Stimulated activated naive CD8-positive, alpha-beta T cell treated with anti-CD3 and anti-CD28 coated beads, Interleukin-15, amount 100 ng/mL, for 72 hours (primary cell): ENCODE measurements around the gene NRP2.

Source experiments
- ATAC-seq: fragments of 150-1000 bp; cut with Tn5 transposase; 2 replicates; pipeline ENCODE4 v1.10.0; 2021; ENCODE audit warnings: mild to moderate bottlenecking, moderate library complexity
- DNase-seq, 2 donors: peaks; one replicate each; pipeline ENCODE4 v3.0.0; 2021 to 2022
- H3K27ac Mint-ChIP-seq, 2 donors: one replicate each; pipeline ENCODE4 v1.8.0; 2022; ENCODE audit warnings: mild to moderate bottlenecking in 2 of 2, mixed read lengths in 2 of 2, moderate library complexity in 2 of 2
- H3K27me3 Mint-ChIP-seq: one replicate; pipeline ENCODE4 v1.8.0; 2022; ENCODE audit warnings: mixed read lengths
- H3K4me1 Mint-ChIP-seq: one replicate; pipeline ENCODE4 v1.8.0; 2022; ENCODE audit warnings: mild to moderate bottlenecking, mixed read lengths
- H3K4me3 Mint-ChIP-seq, 2 donors: one replicate each; pipeline ENCODE4 v1.8.0; 2022; ENCODE audit warnings: mild to moderate bottlenecking in 2 of 2, mixed read lengths in 2 of 2, moderate library complexity in 1 of 2
- H3K9me3 Mint-ChIP-seq, 2 donors: one replicate each; pipeline ENCODE4 v1.8.0; 2022; ENCODE audit warnings: mixed read lengths in 2 of 2

Gene NRP2

DNA sequence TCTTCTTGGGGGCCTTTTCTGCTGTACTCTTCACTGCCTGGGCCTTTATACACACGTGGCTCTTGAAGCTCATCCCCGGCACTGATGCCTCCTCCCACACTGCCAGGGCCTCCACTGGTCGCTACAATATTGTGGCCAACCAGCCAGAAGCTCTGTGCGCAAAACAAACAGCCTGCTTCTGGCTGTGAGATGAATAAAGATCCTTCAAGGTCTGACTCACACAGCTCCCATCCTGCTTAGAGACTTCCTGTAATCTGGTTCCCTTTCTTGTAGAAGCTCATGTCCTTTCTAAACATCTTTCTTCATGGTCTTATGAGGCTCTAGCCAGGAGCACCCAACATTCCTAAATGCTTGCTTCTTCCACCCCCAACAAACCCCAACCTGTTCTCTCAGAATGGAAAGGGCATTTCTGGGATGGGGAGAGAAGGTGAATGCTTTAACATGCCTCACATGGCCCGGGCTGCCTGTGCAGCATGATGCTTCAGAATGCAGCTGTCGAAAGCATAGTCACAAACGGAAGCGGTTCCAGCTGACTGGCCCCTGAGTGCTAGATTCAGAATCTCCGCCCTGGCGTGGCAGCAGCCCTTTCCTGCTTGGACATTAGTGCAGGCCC is 24.6 kb downstream of the NRP2 start:
- Mint-ChIP-seq H3K4me3 (peak overlapping the region in 1 of 2 donors; percentile 48), H3K27me3 (no peaks in the 10 kb centered on the region), H3K27ac (peak overlapping the region; percentile 88 to 96), H3K4me1 (peaks cover 29% of the 10 kb centered on the region), H3K9me3 (no peaks in the 10 kb centered on the region)
- ATAC-seq = peak; percentile 96
- peak; percentile 30 to 68 for DNase-seq

DNA sequence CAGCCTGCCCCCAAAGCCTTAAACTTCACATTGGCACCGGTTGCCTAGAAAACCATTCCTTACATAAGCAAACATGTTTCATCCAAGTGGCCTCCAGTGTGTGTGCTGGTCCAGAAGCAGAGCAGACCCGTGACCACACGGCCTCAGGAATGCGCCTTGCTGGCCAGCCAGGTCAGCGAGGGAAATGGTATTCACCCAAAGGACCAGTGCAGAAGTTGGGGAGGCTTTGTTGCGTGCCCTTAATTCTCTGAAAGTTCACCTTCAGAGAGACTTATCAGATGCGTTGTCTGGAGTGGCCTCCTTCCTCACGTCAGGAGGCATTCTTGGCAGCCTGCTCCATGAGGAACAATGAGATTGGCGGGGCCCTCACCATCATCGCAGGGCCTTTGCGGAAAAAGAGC is 25.9 kb downstream of the NRP2 start:
- Mint-ChIP-seq H3K4me1 (peaks cover 38% of the 10 kb centered on the region), H3K27ac (no peak overlapping the region), H3K27me3 (no peaks in the 10 kb centered on the region), H3K9me3 (no peaks in the 10 kb centered on the region), H3K4me3 (no peak overlapping the region)
- ATAC-seq = no peak
- no peak for DNase-seq

DNA sequence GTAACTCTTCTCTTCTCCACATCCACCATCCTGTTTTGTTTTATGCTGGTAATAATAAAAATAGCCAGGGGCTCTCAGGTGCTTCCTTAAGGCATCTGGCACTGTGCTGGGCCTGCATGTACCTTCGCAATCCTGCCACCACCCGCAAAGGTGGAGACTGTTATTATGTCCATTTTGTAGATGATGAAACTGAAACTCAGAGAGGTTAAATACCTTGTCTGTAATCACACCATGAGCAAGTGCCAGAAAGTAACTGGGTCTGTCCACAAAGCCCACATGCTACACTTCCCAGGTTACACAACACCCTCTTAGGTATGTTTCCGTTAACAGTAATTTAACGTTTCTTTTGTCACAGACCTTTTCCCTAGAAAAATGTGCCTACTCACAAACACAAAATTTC is 27.0 kb downstream of the NRP2 start:
- no peak for ATAC-seq
- H3K4me3 Mint-ChIP-seq = no peak overlapping the region
- no peaks in the 10 kb centered on the region for H3K9me3 Mint-ChIP-seq
- H3K27me3 Mint-ChIP-seq = no peaks in the 10 kb centered on the region
- H3K4me1 Mint-ChIP-seq = peaks cover 44% of the 10 kb centered on the region
- DNase-seq = no peak
- peak overlapping the region; percentile 78 to 91 for H3K27ac Mint-ChIP-seq

DNA sequence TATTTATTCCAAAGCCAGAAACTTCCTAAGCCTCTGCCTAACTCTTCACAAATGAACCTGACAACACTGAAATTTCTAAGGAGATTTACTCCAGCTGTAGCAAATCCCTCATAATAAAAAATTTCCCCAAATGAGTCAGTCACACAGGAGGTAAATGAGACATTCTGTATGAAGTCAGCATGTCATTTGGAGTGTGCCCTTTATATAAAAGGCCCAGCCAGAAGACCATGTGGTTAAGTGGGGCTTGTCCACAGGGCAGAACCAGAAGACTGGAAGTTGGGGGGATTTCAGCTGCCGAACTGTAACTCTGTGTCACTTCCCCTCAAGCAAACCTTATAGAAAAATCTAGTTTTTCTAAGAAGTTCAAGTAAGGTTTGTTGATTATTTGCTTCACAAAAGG is 30.2 kb downstream of the NRP2 start:
- ATAC-seq (peak; percentile 78), DNase-seq (peak in 1 of 2 donors; percentile 31)
- Mint-ChIP-seq H3K27ac (no peak overlapping the region), H3K4me1 (peaks cover 34% of the 10 kb centered on the region), H3K4me3 (no peak overlapping the region), H3K9me3 (no peaks in the 10 kb centered on the region), H3K27me3 (peaks cover 9% of the 10 kb centered on the region)

DNA sequence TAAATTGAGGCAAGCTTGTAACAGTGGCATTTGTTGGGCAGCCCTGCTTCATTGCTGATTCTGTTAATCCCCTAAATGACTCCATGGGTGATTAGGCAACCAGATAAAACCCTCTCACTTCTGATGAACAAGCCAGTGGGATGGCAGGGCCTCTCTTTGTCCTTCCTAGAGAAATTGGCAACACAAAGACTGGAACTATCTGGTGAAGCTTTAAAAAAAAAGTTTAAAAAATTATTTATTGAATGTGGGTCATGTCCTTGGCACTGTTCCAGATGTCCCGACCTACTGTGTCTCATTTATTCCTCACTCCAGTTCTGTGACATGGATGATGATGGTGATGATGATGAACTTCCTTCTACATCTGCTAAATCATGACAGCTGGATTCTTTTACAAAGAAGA is 30.8 kb downstream of the NRP2 start:
- H3K27me3 Mint-ChIP-seq = peaks cover 9% of the 10 kb centered on the region
- DNase-seq (no peak), ATAC-seq (no peak)
- no peak overlapping the region for H3K4me3 Mint-ChIP-seq
- H3K4me1 Mint-ChIP-seq = peaks cover 31% of the 10 kb centered on the region
- no peak overlapping the region for H3K27ac Mint-ChIP-seq
- H3K9me3 Mint-ChIP-seq = no peaks in the 10 kb centered on the region

DNA sequence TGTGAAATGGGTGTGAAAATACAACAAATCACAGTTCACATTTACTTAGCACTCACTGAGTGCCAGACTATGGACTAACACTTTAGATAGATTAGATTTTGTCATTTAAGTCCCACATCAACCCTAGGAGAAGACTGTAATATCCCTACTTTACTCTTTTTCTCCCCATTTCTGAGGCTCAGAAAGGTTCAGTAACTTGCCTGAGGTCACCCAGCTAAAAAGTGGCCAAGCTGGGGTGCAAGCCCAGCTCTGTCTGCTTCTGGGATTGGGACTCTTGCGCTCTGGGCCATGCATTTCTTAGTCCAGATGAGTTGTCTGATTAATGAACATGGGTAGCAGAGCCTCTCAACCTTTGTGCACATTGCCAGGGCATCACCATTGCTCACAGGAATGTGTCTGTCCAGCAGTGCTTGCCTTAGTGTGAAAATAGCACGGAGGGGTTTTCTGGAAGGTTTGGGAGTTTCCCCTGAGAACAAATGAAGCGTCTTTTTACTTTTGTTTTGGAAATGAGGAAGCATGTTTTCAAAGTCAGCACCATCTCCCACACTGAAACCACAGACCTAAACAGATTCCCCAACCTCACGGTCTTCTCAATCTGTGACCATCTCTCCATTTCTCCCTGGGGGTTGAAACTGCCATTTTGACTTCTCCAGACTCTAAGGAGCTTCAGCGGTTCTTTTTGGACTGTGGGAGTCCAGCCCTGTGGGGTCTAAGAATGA is 31.9 kb downstream of the NRP2 start:
- H3K4me3 Mint-ChIP-seq = peak overlapping the region; percentile 9 to 41
- H3K27ac Mint-ChIP-seq = peak overlapping the region; percentile 14 to 40
- H3K9me3 Mint-ChIP-seq = no peaks in the 10 kb centered on the region
- DNase-seq (peak in 1 of 2 donors; percentile 10), ATAC-seq (peak; percentile 47)
- H3K27me3 Mint-ChIP-seq = peaks cover 9% of the 10 kb centered on the region
- peaks cover 28% of the 10 kb centered on the region for H3K4me1 Mint-ChIP-seq

DNA sequence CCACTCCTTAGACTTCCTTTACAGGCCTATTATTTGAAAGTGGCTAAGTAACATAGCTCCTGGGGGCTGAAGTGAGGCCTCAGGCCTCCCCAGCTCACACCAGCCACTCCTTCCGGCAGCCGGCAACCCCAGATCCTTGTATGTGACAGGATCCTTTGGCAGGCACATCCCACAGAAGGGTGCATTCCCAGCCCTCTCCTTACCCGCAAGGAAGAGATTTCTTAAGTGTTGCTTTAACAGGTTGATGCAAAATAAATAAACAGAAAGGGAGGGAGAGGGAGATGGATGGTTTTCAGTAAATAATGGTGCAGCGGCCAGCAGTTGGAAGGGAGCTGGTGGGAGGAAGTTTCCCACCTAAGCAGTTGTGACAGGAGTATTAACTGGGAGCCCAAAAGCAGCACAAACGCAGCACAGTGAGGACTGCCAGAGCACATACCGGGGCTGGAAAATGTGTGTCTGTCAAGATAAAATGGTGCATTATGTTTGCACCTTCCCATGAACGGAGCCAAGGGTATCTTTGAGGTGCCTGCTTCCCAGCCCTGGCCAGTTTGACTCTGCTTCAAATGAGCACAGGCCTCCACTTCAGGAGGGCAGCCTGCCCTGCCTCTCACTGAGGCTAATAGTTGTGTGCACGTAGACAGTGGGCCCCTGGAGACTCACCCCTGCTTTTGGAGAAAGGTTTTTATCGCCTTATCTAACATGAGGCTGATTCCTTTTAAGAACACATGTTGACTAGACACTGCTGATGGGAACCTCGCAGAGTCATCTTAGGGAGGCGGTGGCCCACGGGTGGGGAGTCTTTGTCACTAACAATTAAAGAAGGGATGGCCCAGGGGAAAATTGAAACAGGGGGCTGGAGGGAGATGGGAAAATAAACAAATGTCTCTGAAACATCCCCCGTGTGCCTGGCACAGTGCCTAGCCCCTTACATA is 32.8 kb downstream of the NRP2 start:
- peaks cover 9% of the 10 kb centered on the region for H3K27me3 Mint-ChIP-seq
- peaks cover 23% of the 10 kb centered on the region for H3K4me1 Mint-ChIP-seq
- no peaks in the 10 kb centered on the region for H3K9me3 Mint-ChIP-seq
- DNase-seq = no peak
- no peak for ATAC-seq
- peak overlapping the region in 1 of 2 donors; percentile 40 for H3K27ac Mint-ChIP-seq
- H3K4me3 Mint-ChIP-seq = peak overlapping the region; percentile 9 to 41

DNA sequence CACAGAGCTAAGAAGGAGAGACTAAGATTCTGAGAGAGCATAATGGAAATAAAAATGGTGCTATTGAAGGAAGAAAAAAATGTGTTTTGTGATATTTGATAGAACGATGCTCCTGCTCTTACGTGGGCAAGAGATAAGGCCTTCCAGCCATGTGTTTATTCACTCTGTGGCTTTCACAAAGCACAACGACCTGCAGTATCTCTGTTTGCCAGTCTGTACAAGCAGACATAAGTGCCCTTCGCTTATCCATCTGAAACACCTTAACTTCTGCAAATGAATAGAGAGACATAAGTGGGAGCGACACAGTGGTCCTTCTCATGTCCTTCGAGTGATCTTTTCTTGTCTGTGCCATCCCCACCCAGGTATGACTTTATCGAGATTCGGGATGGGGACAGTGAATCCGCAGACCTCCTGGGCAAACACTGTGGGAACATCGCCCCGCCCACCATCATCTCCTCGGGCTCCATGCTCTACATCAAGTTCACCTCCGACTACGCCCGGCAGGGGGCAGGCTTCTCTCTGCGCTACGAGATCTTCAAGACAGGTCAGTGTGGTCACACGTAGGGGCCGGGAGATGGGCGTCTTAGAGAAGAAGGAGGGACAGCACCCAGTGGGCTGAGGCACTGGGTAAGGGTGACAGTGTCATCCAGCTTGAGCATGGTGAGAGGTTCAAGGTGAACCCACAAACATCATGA is 33.7 kb downstream of the NRP2 start:
- ATAC-seq (no peak), DNase-seq (no peak)
- no peak overlapping the region for H3K4me3 Mint-ChIP-seq
- no peak overlapping the region for H3K27ac Mint-ChIP-seq
- H3K27me3 Mint-ChIP-seq = peaks cover 9% of the 10 kb centered on the region
- no peaks in the 10 kb centered on the region for H3K9me3 Mint-ChIP-seq
- peaks cover 23% of the 10 kb centered on the region for H3K4me1 Mint-ChIP-seq

DNA sequence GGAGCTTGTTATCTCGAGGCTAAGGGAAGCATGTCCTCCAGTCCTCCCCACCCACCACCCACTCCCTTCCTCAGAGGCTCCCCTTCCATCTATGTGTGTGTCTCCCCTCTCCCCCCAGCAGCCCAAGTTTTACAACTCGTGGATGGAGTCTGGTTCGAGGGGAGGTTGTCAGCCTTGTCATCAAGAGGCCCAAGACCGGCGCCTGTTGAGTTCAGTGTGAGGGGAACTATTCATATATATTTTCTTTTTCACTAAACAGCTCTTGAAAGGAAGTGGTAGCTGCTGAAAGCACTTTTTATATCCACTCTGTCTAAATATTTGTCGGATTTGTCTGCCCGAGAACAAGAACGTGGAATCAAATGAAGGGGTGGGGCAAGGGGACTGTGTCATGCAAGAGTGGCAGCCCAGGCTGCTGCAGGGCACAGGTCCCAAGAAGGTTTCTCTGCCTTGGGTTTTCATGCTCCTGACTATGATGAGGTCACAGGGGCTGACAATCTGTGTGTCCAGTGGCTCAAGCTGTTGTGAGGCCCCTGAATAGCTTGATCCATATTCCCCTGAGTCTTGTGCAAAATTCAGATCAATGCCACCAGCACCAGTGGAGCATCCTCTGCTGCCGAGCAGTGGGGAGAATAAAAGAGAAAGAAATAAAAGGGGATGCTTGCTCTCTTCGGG is 35.0 kb downstream of the NRP2 start:
- Mint-ChIP-seq H3K27me3 (peaks cover 9% of the 10 kb centered on the region), H3K27ac (no peak overlapping the region), H3K9me3 (no peaks in the 10 kb centered on the region), H3K4me1 (peaks cover 17% of the 10 kb centered on the region), H3K4me3 (no peak overlapping the region)
- ATAC-seq = no peak
- DNase-seq = no peak

DNA sequence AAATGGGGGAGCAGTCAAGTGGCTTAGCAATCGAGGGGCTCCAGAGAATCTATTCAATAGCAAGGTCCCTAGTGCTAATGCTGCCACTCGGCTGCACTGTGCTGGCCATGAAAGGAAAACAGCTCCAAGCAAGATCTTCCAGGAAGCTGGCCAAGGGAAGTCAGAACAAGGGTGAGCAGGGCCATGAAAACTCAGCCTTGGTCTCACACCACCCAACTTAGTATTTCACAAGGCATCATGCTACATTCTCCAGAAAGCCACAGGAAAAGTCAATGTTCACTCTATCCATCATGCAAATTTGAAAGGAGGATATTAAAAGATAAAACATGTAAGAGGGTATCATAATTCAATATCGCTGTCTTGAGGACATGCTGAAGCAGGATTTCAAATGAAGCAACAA is 35.7 kb downstream of the NRP2 start:
- H3K9me3 Mint-ChIP-seq = no peaks in the 10 kb centered on the region
- H3K27ac Mint-ChIP-seq = no peak overlapping the region
- DNase-seq (no peak), ATAC-seq (no peak)
- peaks cover 9% of the 10 kb centered on the region for H3K27me3 Mint-ChIP-seq
- H3K4me1 Mint-ChIP-seq = peaks cover 12% of the 10 kb centered on the region
- H3K4me3 Mint-ChIP-seq = no peak overlapping the region

DNA sequence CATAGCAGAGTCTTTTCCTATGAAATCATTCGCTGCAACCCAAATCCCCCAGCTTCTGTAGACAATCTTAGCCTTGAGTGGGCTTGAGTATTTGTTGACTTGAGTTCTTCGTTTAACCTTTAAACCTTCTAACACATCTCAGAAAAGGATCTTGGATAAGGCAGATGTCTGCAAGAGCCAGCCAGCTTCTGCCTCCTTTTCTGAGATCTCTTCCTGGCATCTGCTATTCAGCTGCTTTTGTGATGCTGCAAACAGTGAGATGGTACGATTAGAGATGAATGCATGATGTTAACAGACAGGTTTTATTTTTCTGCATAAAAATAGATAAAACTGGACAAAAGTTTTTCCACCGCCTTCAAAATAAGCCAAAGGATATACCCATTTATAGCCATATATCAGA is 37.5 kb downstream of the NRP2 start:
- DNase-seq (no peak), ATAC-seq (no peak)
- Mint-ChIP-seq H3K9me3 (no peaks in the 10 kb centered on the region), H3K4me3 (no peak overlapping the region), H3K27me3 (peaks cover 4% of the 10 kb centered on the region), H3K4me1 (peaks cover 1% of the 10 kb centered on the region), H3K27ac (no peak overlapping the region)

DNA sequence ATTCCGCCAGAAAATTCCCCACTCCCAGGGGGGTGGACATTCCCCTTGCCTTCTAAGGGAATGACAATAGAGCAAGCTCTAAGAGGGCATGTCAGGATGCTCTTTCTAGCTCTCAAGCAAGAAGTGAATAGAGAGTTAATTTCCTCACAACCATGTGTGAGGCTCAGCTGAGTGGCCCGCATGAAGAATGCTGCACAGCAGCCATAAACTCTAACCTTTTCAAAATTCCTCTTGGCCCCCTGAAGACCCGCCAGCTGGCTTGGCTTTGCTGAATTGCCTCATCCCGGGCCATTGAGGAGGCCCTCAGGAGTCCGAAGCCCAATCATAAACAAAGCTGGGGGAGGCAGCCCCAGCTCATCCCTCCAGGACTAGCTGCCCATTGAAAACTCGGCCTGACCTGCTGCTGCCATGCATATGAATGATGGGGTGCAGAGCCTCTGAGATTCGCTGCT is 38.2 kb downstream of the NRP2 start:
- Mint-ChIP-seq H3K4me1 (no peaks in the 10 kb centered on the region), H3K27ac (no peak overlapping the region), H3K4me3 (no peak overlapping the region), H3K27me3 (no peaks in the 10 kb centered on the region), H3K9me3 (no peaks in the 10 kb centered on the region)
- DNase-seq = no peak
- ATAC-seq = no peak

DNA sequence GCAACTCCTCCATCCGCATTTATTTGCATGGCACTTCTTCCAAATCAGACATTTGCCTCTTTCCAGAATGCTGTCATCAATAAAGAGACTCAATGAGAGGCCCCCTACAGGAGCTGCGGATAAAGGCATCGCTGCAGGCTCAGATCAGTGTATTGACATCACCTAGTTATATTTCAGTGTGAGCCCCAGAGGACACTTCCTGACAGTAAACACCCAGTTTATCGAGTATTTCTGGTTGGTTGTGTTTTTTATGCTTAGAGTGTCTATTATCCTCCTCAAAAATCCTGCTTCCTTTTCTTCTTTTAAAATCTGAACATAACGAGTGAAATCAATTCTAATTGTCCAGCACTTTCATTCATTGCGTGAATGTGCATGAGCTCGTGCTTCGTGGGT is 38.8 kb downstream of the NRP2 start:
- Mint-ChIP-seq H3K9me3 (no peaks in the 10 kb centered on the region), H3K4me1 (no peaks in the 10 kb centered on the region), H3K4me3 (no peak overlapping the region), H3K27ac (no peak overlapping the region), H3K27me3 (no peaks in the 10 kb centered on the region)
- DNase-seq (no peak), ATAC-seq (peak; percentile 57)

DNA sequence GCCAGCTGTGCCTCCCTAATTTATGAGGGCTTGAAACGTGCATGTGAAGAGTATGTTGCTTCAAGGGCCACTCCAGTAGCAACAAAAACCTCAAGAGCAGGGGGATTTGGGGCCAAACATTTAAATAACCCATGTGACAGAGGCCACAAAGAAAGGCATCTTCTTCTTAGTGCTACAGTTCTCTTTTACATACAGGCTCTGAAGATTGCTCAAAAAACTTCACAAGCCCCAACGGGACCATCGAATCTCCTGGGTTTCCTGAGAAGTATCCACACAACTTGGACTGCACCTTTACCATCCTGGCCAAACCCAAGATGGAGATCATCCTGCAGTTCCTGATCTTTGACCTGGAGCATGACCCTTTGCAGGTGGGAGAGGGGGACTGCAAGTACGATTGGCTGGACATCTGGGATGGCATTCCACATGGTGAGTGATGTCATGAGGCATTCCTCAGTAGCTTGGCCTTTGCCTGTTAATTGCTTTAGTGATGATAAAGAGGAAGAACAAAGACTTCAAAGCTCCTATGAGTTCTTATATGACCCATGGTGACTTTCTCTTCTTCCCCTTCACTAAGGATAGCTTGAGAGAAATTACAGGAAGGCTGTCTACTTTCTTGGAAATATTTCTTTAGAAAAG is 40.1 kb downstream of the NRP2 start:
- Mint-ChIP-seq H3K4me3 (no peak overlapping the region), H3K9me3 (no peaks in the 10 kb centered on the region), H3K4me1 (no peaks in the 10 kb centered on the region), H3K27ac (no peak overlapping the region), H3K27me3 (no peaks in the 10 kb centered on the region)
- DNase-seq (no peak), ATAC-seq (no peak)
